ENCODE measurements around the gene TRIP11.

The TRIP11 gene

DNA sequence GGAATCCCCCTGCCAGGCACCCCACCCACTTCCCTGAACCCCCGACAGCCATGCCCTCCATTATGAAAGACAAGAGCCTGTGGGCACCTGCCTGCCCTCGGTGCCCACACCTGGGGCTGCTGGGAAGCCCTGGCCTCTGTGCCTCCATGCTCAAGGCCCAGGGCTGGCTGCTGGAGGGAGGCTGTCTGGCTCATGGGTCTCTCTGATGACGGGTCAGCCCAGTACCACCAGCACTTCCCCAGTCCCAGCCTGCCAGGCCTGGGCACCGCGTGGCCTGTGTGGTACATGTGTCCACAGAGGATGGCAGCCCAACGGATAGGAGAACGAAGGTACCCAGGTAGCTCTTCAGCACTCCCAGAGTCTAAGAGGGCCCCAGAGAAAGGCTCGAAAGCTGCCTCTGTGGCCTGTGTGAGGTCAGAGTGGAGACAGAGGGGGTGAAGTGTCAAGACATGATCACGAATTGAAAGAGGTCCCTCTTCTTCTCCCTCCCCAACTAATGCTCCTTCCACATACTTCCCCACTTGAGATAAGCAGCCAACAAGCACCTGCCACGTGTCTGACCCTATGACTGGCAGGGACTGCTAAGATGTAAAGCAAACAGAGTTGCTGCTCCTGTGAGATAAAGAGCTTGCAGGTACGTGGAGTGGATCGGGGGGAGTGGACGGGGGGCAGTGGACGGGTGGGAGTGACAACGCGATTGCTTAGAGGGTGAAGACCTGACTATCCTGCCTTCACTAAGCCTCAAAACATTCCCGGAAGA is 113.5 kb downstream of the TRIP11 start:
- TF ChIP-seq GATA2 (IDR thresholded peaks at IDR 0.05; ENCODE audit: low read depth, low read length) (no peak), GATA3 (IDR thresholded peaks at IDR 0.05; ENCODE audit: low read depth, low read length) (no peak)

DNA sequence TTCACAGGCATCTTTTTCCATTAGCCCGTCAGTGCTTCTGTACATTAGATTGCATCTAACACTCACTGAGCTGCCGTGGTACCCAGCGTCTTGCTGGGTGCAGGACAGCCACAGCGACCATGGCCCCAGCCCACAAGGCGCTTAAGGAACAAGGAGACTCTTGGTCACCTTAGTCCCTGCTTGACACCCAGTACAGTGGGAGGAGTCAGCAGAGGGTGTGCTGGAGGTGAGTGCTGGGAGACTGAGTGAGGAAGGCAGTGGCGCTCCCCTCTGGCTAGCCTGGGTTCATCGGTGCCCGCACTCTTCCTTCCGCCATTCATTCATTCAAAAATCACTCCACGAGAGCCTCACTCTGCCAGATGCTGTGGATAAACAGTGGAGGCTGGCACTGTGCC is 114.1 kb downstream of the TRIP11 start:
- TF ChIP-seq GATA3 (IDR thresholded peaks at IDR 0.05; ENCODE audit: low read depth, low read length) (no peak), GATA2 (IDR thresholded peaks at IDR 0.05; ENCODE audit: low read depth, low read length) (no peak)

DNA sequence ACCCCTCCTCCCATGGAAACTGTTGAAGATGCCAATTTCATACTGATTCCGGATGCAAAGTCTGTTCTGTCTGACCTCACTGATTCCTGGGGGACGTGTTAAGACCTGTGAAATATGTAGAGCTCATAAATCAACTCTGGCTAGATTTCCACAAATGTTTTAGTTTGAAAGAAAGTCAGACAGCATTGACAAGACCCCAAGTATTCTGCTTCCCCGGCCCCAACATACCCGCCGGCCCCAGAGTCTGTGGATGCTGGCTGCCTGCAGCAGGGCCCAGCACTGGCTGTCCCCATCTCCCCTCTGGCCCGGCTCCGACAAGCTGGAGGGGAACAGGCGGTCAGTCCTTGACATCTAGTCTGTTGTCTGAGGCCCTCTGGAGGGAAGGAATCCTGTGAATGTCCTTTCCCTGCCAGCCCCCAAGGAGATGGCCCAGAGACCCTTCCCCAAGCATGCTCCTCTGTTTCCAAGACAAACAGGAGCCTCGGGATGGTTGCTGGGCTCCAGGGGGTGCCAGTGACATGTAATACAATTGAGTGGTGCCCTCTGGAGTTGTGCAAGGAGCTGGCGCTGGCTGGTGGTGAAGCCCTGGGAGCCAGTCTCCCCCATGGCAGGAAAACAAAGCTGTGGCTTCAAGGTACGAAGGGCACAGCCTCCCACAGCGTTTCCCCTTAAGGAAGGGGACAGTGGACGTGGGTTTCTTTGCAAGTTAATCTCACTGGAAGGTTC is 114.7 kb downstream of the TRIP11 start:
- TF ChIP-seq GATA3 (IDR thresholded peaks at IDR 0.05; ENCODE audit: low read depth, low read length): no peak
- no peak for TF ChIP-seq GATA2 (IDR thresholded peaks at IDR 0.05; ENCODE audit: low read depth, low read length)

DNA sequence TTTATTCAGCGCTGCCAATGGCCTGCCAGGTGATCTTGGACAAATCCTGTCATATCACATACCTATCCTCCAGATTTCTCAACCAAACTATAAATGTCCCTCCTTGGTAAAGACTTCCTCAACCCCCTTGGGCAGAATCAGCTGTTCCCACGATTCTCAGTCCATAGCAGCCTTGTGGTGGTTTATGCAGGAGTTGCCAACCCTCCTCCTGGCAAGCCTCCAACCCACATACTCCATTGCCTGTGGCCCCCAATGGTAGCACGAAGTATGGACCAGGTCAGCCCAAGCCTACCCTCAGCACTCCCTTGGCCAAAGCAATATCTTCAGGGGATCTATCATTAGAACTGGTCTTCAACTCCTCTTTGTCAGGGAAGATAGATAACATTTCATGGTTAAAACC is 119.3 kb downstream of the TRIP11 start:
- TF ChIP-seq GATA3 (IDR thresholded peaks at IDR 0.05; ENCODE audit: low read depth, low read length) (no peak), GATA2 (IDR thresholded peaks at IDR 0.05; ENCODE audit: low read depth, low read length) (no peak)

DNA sequence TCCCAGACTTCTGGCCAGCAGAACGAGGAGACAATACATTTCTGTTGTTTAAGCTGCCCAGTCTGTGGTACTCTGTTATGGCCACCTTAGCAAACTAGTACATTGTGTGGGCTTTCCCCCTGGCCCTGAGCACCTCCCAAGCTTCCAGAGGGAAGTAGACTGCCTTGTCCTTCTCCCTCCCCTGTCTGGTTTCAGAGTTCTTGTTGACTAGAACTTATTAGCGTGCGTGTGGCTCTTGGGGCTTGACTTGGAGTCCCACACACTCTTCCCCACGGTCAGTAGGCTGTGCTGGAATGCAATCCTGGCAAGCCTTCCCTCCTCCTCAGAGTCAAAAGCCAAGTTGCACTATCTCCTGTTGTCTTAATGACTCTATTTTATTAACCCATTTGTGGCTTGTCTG is 120.0 kb downstream of the TRIP11 start:
- TF ChIP-seq GATA2 (IDR thresholded peaks at IDR 0.05; ENCODE audit: low read depth, low read length) (no peak), GATA3 (IDR thresholded peaks at IDR 0.05; ENCODE audit: low read depth, low read length) (no peak)

DNA sequence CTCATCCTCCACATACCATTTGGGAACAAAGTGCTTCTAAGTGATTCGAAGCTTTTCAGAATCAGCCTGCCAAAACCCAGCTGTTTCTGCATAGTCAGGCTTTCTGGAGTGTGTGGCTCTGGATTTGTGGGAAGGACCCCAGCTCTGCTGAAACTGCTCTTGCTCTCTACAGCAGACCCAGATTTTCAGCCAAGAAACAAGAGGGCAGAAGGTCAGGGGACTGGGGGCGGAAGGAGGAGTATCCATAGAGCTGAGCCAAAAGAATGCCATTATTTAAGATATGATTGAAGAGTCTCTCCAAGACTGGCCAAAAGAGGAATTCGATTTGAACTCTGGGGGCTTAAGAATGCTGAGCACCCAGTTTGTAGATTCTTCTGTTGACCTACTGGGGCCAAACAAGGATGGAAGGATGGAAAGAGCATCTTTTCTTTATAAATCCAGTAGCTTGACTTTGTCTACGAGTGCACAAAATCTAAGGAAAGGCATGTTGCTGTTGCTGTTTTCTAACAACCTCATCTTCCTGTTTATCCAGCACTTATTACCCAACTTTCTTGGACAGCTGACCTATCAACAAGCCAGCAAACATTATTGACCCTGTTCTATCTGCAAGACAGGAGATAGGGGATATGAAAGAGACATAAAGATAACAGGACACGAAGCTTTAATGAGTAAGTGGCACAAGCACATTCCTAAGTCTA is 121.5 kb downstream of the TRIP11 start:
- TF ChIP-seq GATA2 (IDR thresholded peaks at IDR 0.05; ENCODE audit: low read depth, low read length) (no peak), GATA3 (IDR thresholded peaks at IDR 0.05; ENCODE audit: low read depth, low read length) (no peak)

Measured in SH-SY5Y (cell line).